Testis (tissue), 3 donors: Measurements from ENCODE around the gene PTGS1. TPM values are rescaled to one million over a fixed set of nuclear protein-coding genes. Genes with fewer than 3 reads are reported as not detected.
"Not testable (repeated sequence)": the region's sequence is repeated elsewhere in the genome, so short reads cannot be mapped to it uniquely, and the experiment has no call there.

Source experiments
- DNase-seq: peaks from one replicate; pipeline ENCODE4 v3.0.0-alpha.2; 2019
- H3K27ac ChIP-seq, 2 donors: fragments of 200-600 bp; sonication (generic); one replicate each; pipeline ENCODE4 v1.5.1; 2019
- H3K27me3 ChIP-seq: fragments of 200-600 bp; sonication (generic); one replicate; pipeline ENCODE4 v1.5.1; 2019
- H3K36me3 ChIP-seq: fragments of 200-600 bp; sonication (generic); one replicate; pipeline ENCODE4 v1.5.1; 2017; ENCODE audit warnings: low read depth; ENCODE audit errors: missing control alignments
- H3K4me1 ChIP-seq: fragments of 200-600 bp; sonication (generic); one replicate; pipeline ENCODE4 v1.5.1; 2019
- H3K4me3 ChIP-seq, 2 donors: fragments of 200-600 bp; sonication (generic); one replicate each; pipeline ENCODE4 v1.5.1; 2017 to 2019
- H3K9me3 ChIP-seq: fragments of 200-600 bp; sonication (generic); one replicate; pipeline ENCODE4 v1.5.1; 2017
- POLR2A ChIP-seq: fragments of 450-650 bp; IDR thresholded peaks from one replicate; pipeline ENCODE4 v1.6.1; 2017; ENCODE audit warnings: antibody characterized with exemption, mild to moderate bottlenecking, moderate library complexity
- WGBS, 2 donors: methylation state at CpG; one replicate each; pipeline ENCODE4 v1.1.5; 2018; 5-methylcytosine and 5-hydroxymethylcytosine counted together
- intact Hi-C: fragments of 100-400 bp; cut with DNase I; formaldehyde crosslinking; loops from one replicate; pipeline ENCODE4 v1.15.1; 2023; ENCODE audit warnings: low total_unique reads
- polyA plus RNA-seq: library from polyadenylated mRNA; stranded (reverse); fragments of 350-450 nt; fragmentation: Illumina TruSeq; extraction: RNeasy Lipid Tissue Mini Kit (QIAGEN cat#74804); gene quantifications from one replicate; pipeline ENCODE4 v1.2.3, GENCODE V29; 2014; ENCODE audit warnings: low read depth, low replicate concordance; ENCODE audit not compliant: insufficient read depth
- total RNA-seq, 2 donors: library from RNA; depleted of rRNA; stranded (reverse); fragments of >200 nt; gene quantifications; one replicate each; pipeline ENCODE4 v1.2.3, GENCODE V29; 2016
- TF ChIP-seq, protein P1 (sequence below), 3 experiments: fragments of 450-650 bp in 2 of 3; fragments of 200-600 bp in 1 of 3; sonication (generic) in 1 of 3; IDR thresholded peaks; one replicate each; pipeline ENCODE4 v1.5.1; 2016 to 2019; ENCODE audit warnings: antibody characterized with exemption in 3 of 3, mild to moderate bottlenecking in 2 of 3, moderate library complexity in 1 of 3

The PTGS1 gene
- total and polyA plus RNA-seq, 3 donors from 2014 or later, result 0.93 to 10.1 (median 1.1) TPM

DNA sequence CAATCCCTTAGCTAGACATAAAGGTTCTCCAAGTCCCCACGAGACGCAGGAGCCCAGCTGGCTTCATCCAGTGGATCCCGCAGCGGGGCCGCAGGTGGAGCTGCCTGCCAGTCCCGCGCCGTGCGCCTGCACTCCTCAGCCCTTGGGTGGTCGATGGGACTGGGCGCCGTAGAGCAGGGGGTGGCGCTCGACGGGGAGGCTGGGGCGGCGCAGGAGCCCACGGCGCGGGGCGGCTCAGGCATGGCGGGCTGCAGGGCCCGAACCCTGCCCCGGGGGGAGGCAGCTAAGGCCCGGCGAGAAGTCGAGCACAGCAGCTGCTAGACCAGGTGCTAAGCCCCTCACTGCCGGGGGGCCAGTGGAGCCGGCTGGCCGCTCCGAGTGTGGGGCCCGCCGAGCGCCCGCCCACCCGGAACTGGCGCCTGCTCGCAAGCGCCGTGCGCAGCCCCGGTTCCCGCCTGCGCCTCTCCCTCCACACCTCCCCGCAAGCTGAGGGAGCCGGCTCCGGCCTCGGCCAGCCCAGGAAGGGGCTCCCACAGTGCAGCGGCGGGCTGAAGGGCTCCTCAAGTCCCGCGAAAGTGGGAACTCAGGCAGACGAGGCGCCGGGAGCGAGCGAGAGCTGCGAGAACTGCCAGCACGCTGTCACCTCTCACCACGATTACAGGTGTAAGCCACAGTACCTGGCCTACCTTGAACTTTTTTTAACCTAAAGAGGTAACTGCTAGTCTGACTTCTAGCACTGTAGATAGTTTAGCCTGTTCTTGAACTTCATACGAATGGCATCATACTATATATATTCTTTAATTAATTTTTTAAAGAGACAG is 35.5 kb downstream of the PTGS1 start:
- intact Hi-C loops, result no loop called here
- H3K4me1 ChIP-seq, result no peaks in the 10 kb centered on the region
- no peaks in the 10 kb centered on the region for H3K36me3 ChIP-seq
- 40 to 44% methylated on average over 19 to 42 of the region's 61 CpGs for WGBS, 2 donors
- H3K9me3 ChIP-seq, result no peaks in the 10 kb centered on the region
- H3K27ac ChIP-seq, result peak overlapping the region; percentile 45 to 68
- DNase-seq, result peak; percentile 39
- no peak for TF ChIP-seq POLR2A
- TF ChIP-seq, protein P1, sequence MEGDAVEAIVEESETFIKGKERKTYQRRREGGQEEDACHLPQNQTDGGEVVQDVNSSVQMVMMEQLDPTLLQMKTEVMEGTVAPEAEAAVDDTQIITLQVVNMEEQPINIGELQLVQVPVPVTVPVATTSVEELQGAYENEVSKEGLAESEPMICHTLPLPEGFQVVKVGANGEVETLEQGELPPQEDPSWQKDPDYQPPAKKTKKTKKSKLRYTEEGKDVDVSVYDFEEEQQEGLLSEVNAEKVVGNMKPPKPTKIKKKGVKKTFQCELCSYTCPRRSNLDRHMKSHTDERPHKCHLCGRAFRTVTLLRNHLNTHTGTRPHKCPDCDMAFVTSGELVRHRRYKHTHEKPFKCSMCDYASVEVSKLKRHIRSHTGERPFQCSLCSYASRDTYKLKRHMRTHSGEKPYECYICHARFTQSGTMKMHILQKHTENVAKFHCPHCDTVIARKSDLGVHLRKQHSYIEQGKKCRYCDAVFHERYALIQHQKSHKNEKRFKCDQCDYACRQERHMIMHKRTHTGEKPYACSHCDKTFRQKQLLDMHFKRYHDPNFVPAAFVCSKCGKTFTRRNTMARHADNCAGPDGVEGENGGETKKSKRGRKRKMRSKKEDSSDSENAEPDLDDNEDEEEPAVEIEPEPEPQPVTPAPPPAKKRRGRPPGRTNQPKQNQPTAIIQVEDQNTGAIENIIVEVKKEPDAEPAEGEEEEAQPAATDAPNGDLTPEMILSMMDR (IDR thresholded peaks at IDR 0.05), result no peak
- no peaks in the 10 kb centered on the region for H3K27me3 ChIP-seq
- peak overlapping the region; percentile 39 to 66 for H3K4me3 ChIP-seq

DNA sequence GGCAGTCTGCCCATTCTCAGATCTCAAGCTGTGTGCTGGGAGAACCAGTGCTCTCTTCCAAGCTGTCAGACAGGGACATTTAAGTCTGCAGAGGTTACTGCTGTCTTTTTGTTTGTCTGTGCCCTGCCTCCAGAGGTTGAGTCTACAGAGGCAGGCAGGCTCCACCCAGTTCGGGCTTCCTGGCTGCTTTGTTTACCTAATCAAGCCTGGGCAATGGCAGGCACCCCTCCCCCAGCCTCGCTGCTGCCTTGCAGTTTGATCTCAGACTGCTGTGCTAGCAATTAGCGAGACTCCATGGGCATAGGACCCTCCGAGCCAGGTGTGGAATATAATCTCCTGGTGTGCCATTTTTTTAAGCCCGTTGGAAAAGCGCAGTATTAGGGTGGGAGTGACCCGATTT is 43.3 kb downstream of the PTGS1 start:
- H3K36me3 ChIP-seq, DNase-seq, intact Hi-C loops, H3K27me3 ChIP-seq, H3K4me1 ChIP-seq, H3K27ac ChIP-seq, H3K9me3 ChIP-seq, H3K4me3 ChIP-seq: not testable (repeated sequence)
- 82 to 85% methylated on average over 7 of the region's 7 CpGs for WGBS, 2 donors

- Histone ChIP-seq H3K27ac (no peak overlapping the region), H3K9me3 (no peaks in the 10 kb centered on the region), H3K27me3 (no peaks in the 10 kb centered on the region), H3K4me1 (no peaks in the 10 kb centered on the region), H3K4me3 (no peak overlapping the region), H3K36me3 (no peaks in the 10 kb centered on the region)
- intact Hi-C loops, result no loop called here
- TF ChIP-seq, protein P1 (IDR thresholded peaks at IDR 0.05), result no peak
- TF ChIP-seq POLR2A, result no peak
- no peak for DNase-seq
Measured at GRCh38 chr9:122418016-122418415, 47.2 kb downstream of the PTGS1 start.

DNA sequence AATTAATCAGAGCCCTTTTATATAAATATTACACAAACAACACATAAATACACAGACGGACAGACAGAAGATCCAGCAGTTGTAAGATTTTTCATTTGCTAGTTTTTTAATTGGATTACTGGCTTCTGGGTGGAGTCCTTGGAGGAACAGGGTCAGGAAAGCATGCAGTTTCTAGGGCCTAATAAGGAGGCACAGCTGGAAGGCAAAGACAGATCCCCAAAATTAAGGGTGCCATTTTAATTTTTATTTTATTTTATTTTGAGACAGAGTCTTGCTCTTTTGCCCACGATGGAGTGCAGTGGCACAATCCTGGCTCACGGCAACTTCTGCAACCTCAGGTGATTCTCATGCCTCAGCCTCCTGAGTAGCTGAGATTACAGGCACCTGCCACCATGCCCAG is 49.5 kb downstream of the PTGS1 start:
- no peak for DNase-seq
- TF ChIP-seq, protein P1 (IDR thresholded peaks at IDR 0.05), result no peak
- TF ChIP-seq POLR2A, result no peak
- WGBS, 2 donors, result 75 to 77% methylated on average over 3 of the region's 3 CpGs
- no peak overlapping the region for H3K27ac ChIP-seq
- H3K4me1 ChIP-seq, result no peaks in the 10 kb centered on the region
- no peaks in the 10 kb centered on the region for H3K9me3 ChIP-seq
- no peak overlapping the region for H3K4me3 ChIP-seq
- no peaks in the 10 kb centered on the region for H3K27me3 ChIP-seq
- intact Hi-C loops, result no loop called here
- no peaks in the 10 kb centered on the region for H3K36me3 ChIP-seq

DNA sequence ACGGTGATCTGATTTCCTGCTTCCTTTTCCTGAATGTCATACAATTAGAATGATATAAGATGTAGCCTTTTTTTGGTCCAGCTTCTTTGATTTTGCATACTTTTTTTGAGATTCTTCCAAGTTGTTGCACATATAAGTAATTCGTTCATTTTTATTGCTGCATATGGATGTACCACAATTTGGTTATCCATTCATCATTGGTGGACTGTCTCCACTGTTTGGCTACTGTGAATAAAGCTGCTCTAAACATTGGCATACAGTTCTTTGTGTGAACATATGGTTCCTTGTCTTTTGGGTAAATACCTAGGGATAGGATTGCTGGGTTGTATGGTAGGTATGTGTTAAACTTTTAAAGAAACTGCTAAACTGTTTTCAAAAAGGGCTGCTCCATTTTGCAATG is 54.3 kb downstream of the PTGS1 start:
- no peaks in the 10 kb centered on the region for H3K36me3 ChIP-seq
- H3K4me1 ChIP-seq, result no peaks in the 10 kb centered on the region
- WGBS, 2 donors, result 45 to 59% methylated on average over 2 of the region's 2 CpGs
- no peak for DNase-seq
- H3K9me3 ChIP-seq, result no peaks in the 10 kb centered on the region
- no peak overlapping the region for H3K4me3 ChIP-seq
- intact Hi-C loops, result no loop called here
- no peak overlapping the region for H3K27ac ChIP-seq
- H3K27me3 ChIP-seq, result no peaks in the 10 kb centered on the region
- TF ChIP-seq POLR2A, result no peak
- TF ChIP-seq, protein P1 (IDR thresholded peaks at IDR 0.05), result no peak
